IPS-20b (cell line): ENCODE data around the gene REC8.

Experiments used
- H3K27ac ChIP-seq: one replicate; pipeline ENCODE4 v1.5.1; 2013; ENCODE audit warnings: low read length
- H3K27me3 ChIP-seq: 2 replicates; pipeline ENCODE4 v1.6.1; 2013; ENCODE audit warnings: mild to moderate bottlenecking, low read length, inconsistent platforms; ENCODE audit not compliant: insufficient read depth
- H3K36me3 ChIP-seq: 2 replicates; pipeline ENCODE4 v1.6.1; 2013; ENCODE audit warnings: low read depth, mild to moderate bottlenecking, inconsistent platforms, low read length, moderate library complexity; ENCODE audit not compliant: insufficient read depth
- H3K4me1 ChIP-seq: 2 replicates; pipeline ENCODE4 v1.6.1; 2013; ENCODE audit warnings: mild to moderate bottlenecking, control low read depth, inconsistent platforms, low read length, moderate library complexity; ENCODE audit not compliant: insufficient read depth
- H3K4me3 ChIP-seq: 2 replicates; pipeline ENCODE4 v1.5.1; 2013; ENCODE audit warnings: mild to moderate bottlenecking, low read length, inconsistent platforms
- H3K9ac ChIP-seq: 2 replicates; pipeline ENCODE4 v1.6.1; 2013; ENCODE audit warnings: low read depth, mild to moderate bottlenecking, inconsistent platforms, low read length, moderate library complexity
- H3K9me3 ChIP-seq: 2 replicates; pipeline ENCODE4 v1.6.1; 2013; ENCODE audit warnings: mild to moderate bottlenecking, low read depth, low read length, inconsistent platforms; ENCODE audit not compliant: insufficient read depth

The REC8 gene

GRCh38 chr14:24150567-24150966 is 21.3 kb upstream of the REC8 start:
- H3K9me3 ChIP-seq = no peaks in the 10 kb centered on the region
- peaks cover 12% of the 10 kb centered on the region for H3K4me1 ChIP-seq
- H3K4me3 ChIP-seq = no peak overlapping the region
- no peak overlapping the region for H3K27ac ChIP-seq
- H3K27me3 ChIP-seq = no peaks in the 10 kb centered on the region
- no peak overlapping the region for H3K9ac ChIP-seq
- H3K36me3 ChIP-seq = peaks cover 57% of the 10 kb centered on the region

GRCh38 chr14:24150993-24151392 is 20.9 kb upstream of the REC8 start:
- H3K27me3 ChIP-seq = no peaks in the 10 kb centered on the region
- H3K27ac ChIP-seq = no peak overlapping the region
- H3K4me3 ChIP-seq = no peak overlapping the region
- H3K9ac ChIP-seq = no peak overlapping the region
- peaks cover 61% of the 10 kb centered on the region for H3K36me3 ChIP-seq
- peaks cover 8% of the 10 kb centered on the region for H3K4me1 ChIP-seq
- H3K9me3 ChIP-seq = no peaks in the 10 kb centered on the region

- H3K9me3 ChIP-seq = no peaks in the 10 kb centered on the region
- H3K27ac ChIP-seq = no peak overlapping the region
- no peak overlapping the region for H3K9ac ChIP-seq
- H3K27me3 ChIP-seq = no peaks in the 10 kb centered on the region
- no peak overlapping the region for H3K4me3 ChIP-seq
- peaks cover 67% of the 10 kb centered on the region for H3K36me3 ChIP-seq
- H3K4me1 ChIP-seq = peaks cover 8% of the 10 kb centered on the region
Measured at GRCh38 chr14:24151404-24152080, 20.3 kb upstream of the REC8 start.

- H3K9me3 ChIP-seq = no peaks in the 10 kb centered on the region
- H3K4me1 ChIP-seq = no peaks in the 10 kb centered on the region
- H3K4me3 ChIP-seq = no peak overlapping the region
- H3K27ac ChIP-seq = no peak overlapping the region
- no peaks in the 10 kb centered on the region for H3K27me3 ChIP-seq
- H3K36me3 ChIP-seq = peaks cover 79% of the 10 kb centered on the region
- H3K9ac ChIP-seq = no peak overlapping the region
Measured at GRCh38 chr14:24155100-24155499, 16.8 kb upstream of the REC8 start.

- peaks cover 70% of the 10 kb centered on the region for H3K36me3 ChIP-seq
- no peak overlapping the region for H3K9ac ChIP-seq
Measured at GRCh38 chr14:24156840-24157239, 15.0 kb upstream of the REC8 start.

GRCh38 chr14:24157331-24157730 is 14.5 kb upstream of the REC8 start:
- Histone ChIP-seq H3K9me3 (no peaks in the 10 kb centered on the region), H3K4me3 (no peak overlapping the region), H3K9ac (no peak overlapping the region), H3K27me3 (no peaks in the 10 kb centered on the region), H3K27ac (no peak overlapping the region), H3K4me1 (peaks cover 7% of the 10 kb centered on the region; the same call in 1 of the 2 replicates), H3K36me3 (peaks cover 66% of the 10 kb centered on the region)

More at GRCh38 chr14:24156840-24157239, 15.0 kb upstream of the REC8 start:
- H3K4me1 ChIP-seq = peaks cover 7% of the 10 kb centered on the region; the same call in 1 of the 2 replicates
- H3K9me3 ChIP-seq = no peaks in the 10 kb centered on the region
- no peak overlapping the region for H3K4me3 ChIP-seq
- H3K27ac ChIP-seq = no peak overlapping the region
- H3K27me3 ChIP-seq = no peaks in the 10 kb centered on the region

GRCh38 chr14:24159777-24160498 is 11.9 kb upstream of the REC8 start:
- peaks cover 7% of the 10 kb centered on the region; the same call in 1 of the 2 replicates for H3K4me1 ChIP-seq
- H3K27ac ChIP-seq = no peak overlapping the region
- H3K27me3 ChIP-seq = no peaks in the 10 kb centered on the region
- no peak overlapping the region for H3K9ac ChIP-seq
- no peaks in the 10 kb centered on the region for H3K9me3 ChIP-seq
- H3K36me3 ChIP-seq = peaks cover 70% of the 10 kb centered on the region
- no peak overlapping the region for H3K4me3 ChIP-seq

- H3K9ac ChIP-seq = no peak overlapping the region
- H3K4me3 ChIP-seq = no peak overlapping the region
- no peaks in the 10 kb centered on the region for H3K9me3 ChIP-seq
- H3K27ac ChIP-seq = no peak overlapping the region
- peaks cover 70% of the 10 kb centered on the region for H3K36me3 ChIP-seq
- peaks cover 7% of the 10 kb centered on the region; the same call in 1 of the 2 replicates for H3K4me1 ChIP-seq
- H3K27me3 ChIP-seq = no peaks in the 10 kb centered on the region
Measured at GRCh38 chr14:24160499-24160849, 11.4 kb upstream of the REC8 start.

- Histone ChIP-seq H3K4me3 (peak within 1 kb of the TSS; percentile 71), H3K9ac (peak within 1 kb of the TSS; percentile 67; the same call in 1 of the 2 replicates), H3K27ac (peak within 1 kb of the TSS; percentile 52), H3K27me3 (no peaks in the 10 kb centered on the region), H3K4me1 (peaks cover 7% of the 10 kb centered on the region; the same call in 1 of the 2 replicates), H3K36me3 (peaks cover 70% of the 10 kb centered on the region), H3K9me3 (no peaks in the 10 kb centered on the region)
Measured at GRCh38 chr14:24160850-24161804, 10.8 kb upstream of the REC8 start, which contains the start of gene IRF9. Gene IRF9, plus strand, starts transcription at chr14:24161265. Its CDS starts 880 bp downstream, at chr14:24162145.

- Histone ChIP-seq H3K36me3 (peaks cover 64% of the 10 kb centered on the region), H3K27ac (no peak overlapping the region), H3K9me3 (no peaks in the 10 kb centered on the region), H3K4me1 (peaks cover 7% of the 10 kb centered on the region; the same call in 1 of the 2 replicates), H3K4me3 (no peak overlapping the region), H3K9ac (no peak overlapping the region; the same call in 1 of the 2 replicates), H3K27me3 (no peaks in the 10 kb centered on the region)
Measured at GRCh38 chr14:24162093-24162492, 9.8 kb upstream of the REC8 start.

GRCh38 chr14:24164518-24164991 is 7.3 kb upstream of the REC8 start:
- no peak overlapping the region for H3K27ac ChIP-seq
- H3K27me3 ChIP-seq = no peaks in the 10 kb centered on the region
- peaks cover 7% of the 10 kb centered on the region; the same call in 1 of the 2 replicates for H3K4me1 ChIP-seq
- H3K9ac ChIP-seq = no peak overlapping the region
- no peaks in the 10 kb centered on the region for H3K9me3 ChIP-seq
- H3K4me3 ChIP-seq = no peak overlapping the region
- peaks cover 48% of the 10 kb centered on the region for H3K36me3 ChIP-seq
